ENCODE data around the gene RNF224. TPM values are rescaled to one million over a fixed set of nuclear protein-coding genes. Genes with fewer than 3 reads are reported as not detected.

RNF224 gene
- total RNA-seq, 1 experiment from 2014 or later, result 0.30 TPM

DNA sequence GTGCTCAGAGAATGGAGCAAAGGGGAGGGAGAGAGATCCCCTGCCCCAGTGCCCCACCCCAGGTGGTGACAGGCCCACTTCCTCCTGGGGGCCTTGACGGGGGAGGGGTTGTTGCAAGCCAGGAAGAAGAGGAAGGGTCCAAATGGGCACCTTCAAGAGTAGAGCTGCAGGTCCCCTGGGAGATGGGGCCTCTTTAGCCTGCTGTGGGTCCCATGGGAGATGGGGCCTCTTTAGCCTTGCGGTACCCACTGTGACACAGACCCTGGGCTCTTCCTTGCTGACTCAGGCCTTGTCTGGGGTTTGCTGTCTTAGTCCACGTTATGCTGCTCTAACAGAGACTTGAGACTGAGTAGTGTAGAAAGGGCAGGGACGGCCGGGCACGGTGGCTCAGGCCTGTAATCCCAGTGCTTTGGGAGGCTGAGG, 40.6 kb downstream of the RNF224 start (continued):
- TF ChIP-seq, protein P1, sequence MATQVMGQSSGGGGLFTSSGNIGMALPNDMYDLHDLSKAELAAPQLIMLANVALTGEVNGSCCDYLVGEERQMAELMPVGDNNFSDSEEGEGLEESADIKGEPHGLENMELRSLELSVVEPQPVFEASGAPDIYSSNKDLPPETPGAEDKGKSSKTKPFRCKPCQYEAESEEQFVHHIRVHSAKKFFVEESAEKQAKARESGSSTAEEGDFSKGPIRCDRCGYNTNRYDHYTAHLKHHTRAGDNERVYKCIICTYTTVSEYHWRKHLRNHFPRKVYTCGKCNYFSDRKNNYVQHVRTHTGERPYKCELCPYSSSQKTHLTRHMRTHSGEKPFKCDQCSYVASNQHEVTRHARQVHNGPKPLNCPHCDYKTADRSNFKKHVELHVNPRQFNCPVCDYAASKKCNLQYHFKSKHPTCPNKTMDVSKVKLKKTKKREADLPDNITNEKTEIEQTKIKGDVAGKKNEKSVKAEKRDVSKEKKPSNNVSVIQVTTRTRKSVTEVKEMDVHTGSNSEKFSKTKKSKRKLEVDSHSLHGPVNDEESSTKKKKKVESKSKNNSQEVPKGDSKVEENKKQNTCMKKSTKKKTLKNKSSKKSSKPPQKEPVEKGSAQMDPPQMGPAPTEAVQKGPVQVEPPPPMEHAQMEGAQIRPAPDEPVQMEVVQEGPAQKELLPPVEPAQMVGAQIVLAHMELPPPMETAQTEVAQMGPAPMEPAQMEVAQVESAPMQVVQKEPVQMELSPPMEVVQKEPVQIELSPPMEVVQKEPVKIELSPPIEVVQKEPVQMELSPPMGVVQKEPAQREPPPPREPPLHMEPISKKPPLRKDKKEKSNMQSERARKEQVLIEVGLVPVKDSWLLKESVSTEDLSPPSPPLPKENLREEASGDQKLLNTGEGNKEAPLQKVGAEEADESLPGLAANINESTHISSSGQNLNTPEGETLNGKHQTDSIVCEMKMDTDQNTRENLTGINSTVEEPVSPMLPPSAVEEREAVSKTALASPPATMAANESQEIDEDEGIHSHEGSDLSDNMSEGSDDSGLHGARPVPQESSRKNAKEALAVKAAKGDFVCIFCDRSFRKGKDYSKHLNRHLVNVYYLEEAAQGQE (IDR thresholded peaks at IDR 0.05; ENCODE audit: low read depth), result no peak

DNA sequence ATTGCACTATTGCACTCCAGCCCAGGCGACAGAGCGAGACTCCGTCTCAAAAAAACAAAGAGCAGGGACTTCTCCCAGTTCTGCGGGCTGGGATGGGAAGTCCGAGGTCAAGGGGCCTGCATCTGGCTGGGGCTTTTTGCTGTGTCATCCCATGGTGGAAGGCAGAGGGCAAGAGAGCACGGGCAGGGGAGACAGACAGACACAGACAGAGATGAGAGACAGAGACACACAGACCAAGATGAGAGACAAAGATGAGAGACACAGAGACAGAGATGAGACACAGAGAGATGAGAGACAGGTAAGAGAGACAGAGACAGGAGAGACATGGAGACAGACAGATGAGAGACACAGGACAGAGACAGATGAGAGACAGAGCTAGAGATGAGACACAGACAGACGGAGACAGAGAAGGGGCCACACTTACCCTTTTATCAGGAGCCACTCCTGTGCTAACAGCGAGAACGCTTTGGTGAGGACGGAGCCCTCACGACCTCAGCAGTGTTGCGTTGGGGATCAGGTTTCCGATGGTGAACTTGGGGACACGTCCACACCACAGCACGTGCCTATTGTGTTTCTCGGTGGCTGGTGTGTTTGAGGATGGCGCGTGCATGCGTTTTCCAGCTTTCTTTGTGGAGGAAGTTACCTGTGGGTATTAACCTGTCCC, 41.4 kb downstream of the RNF224 start:
- intact Hi-C loops (cut with micrococcal nuclease), result no loop called here
- Histone ChIP-seq H3K4me2 (ENCODE audit: low read length) (no peak overlapping the region), H3K9me2 (ENCODE audit: insufficient read depth) (no peaks in the 10 kb centered on the region), H3K4me3 (replicated peaks in 1 of 2; ENCODE audit: low read depth in 1 of 2, low read length in 2 of 2) (no peak overlapping the region), H3K4me1 (ENCODE audit: control insufficient read depth in 1 of 2, insufficient read depth in 2 of 2, low read length in 2 of 2) (peaks cover under 1% of the 10 kb centered on the region in 2 experiments; a peak in 2 of 4 replicates), H3K36me3 (ENCODE audit: control insufficient read depth in 1 of 2, insufficient read depth in 2 of 2, low read length in 2 of 2) (peaks cover 12 to 33% of the 10 kb centered on the region in 2 experiments; a peak in 3 of 4 replicates), H3K9ac (ENCODE audit: low read length) (no peak overlapping the region), H3K9me3 (ENCODE audit: control insufficient read depth in 1 of 2, insufficient read depth in 1 of 2, low read depth in 1 of 2, low read length in 2 of 2) (no peaks in the 10 kb centered on the region), H3K27me3 (ENCODE audit: insufficient read depth, low read length) (no peaks in the 10 kb centered on the region), H4K20me1 (ENCODE audit: insufficient read depth) (no peaks in the 10 kb centered on the region), H3K79me2 (ENCODE audit: insufficient read depth, low read length) (peaks cover 6% of the 10 kb centered on the region; the same call in 1 of the 2 replicates), H3K27ac (ENCODE audit: low read depth, low read length) (no peak overlapping the region), H2AFZ (ENCODE audit: low read depth, low read length, poor library complexity, severe bottlenecking) (no peak overlapping the region)
- ChIA-PET POLR2A (no interaction called here), RAD21 (ENCODE audit: low non-redundant PET in 1 of 2, low total read pairs in 2 of 2, uncharacterized antibody in 2 of 2, unreplicated experiment in 2 of 2) (no interaction called here), CTCF (no interaction called here)
- no TSS peak for BruUV-seq (replicated peaks)
- TF ChIP-seq RAD21 (IDR thresholded peaks at IDR 0.05; ENCODE audit: low read depth), result no peak
- no peak for TF ChIP-seq SP1 (IDR thresholded peaks at IDR 0.05; ENCODE audit: low read depth)
- no peak for ATAC-seq
- DNase-seq (ENCODE audit: low read depth, low spot score), result no peak

All from HCT116 (cell line).